NCI-H526 treated with DMSO at 0.1 percent for 48 hours (cell line): ENCODE results near the gene CLEC3A.
"Not testable (repeated sequence)": the region's sequence is repeated elsewhere in the genome, so short reads cannot be mapped to it uniquely, and the experiment has no call there.

Experiments
- DNase-seq: peaks from one replicate; lab custom pipeline; 2025; lab: John Stamatoyannopoulos, UW

The CLEC3A gene, protein sequence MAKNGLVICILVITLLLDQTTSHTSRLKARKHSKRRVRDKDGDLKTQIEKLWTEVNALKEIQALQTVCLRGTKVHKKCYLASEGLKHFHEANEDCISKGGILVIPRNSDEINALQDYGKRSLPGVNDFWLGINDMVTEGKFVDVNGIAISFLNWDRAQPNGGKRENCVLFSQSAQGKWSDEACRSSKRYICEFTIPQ

GRCh38 chr16:78022347-78023060, at the start of gene CLEC3A:
CLEC3A (plus strand) TSS chr16:78022548; CDS start chr16:78022627, 79 bp downstream.
- no peak for DNase-seq

- no peak for DNase-seq
Measured at GRCh38 chr16:77974883-77975282, 47.5 kb upstream of the CLEC3A start.

DNA sequence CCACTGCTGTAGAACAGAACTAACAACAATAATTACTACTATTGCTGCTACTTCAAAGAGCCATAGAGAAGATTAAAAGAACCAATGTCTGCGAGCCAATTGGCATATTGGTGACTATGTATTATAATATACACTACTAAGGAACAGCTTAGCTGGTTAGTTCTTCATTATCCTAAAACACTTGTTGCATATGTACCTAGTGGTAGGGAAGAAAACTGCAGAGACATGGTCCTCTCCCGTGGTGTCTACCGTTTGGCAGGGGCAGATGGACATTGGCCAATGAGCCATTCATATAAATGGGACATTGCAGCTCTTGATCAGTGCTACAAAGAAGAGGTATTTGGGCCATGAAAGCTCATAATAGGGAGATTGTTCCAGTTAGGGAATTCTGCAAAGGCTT, 46.4 kb upstream of the CLEC3A start:
- DNase-seq = no peak

DNA sequence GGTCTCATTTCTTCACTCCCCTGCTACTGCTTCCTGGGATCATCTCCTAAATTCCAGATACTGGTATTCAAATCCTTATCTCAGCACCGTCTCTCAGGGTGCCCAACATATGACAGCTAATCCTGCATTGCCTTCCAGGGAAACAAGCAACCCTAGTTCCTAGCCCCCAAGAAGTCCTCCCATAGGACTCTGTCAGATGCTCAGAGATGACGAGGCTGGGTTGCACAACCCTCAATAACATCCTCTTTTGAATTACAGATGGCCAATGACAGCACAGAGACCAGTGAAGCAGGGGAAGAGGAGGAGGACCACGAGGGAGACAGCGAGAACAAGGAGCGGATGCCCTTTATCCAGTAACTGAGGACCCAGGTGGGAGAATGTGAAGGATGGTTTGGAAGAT, 45.0 kb upstream of the CLEC3A start:
- DNase-seq = no peak

DNA sequence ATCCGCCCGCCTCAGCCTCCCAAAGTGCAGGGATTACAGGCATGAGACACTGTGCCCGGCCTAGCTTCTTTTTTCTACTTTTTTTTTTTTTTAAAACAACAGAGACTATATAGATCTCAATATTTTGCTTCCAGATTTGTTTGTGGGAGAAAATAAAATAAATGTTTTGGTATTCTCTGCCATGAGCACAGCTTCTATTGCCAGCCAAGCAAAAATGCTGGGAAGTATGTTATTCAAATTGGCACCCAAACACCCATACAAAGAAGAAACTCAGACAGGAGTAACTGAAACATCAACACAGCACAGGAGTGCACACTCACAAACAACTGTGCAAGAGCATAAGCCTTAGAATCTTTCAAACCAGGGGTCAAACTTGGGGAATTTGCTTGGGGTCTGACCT, 37.2 kb upstream of the CLEC3A start:
- DNase-seq = no peak

GRCh38 chr16:77986011-77986740, 36.2 kb upstream of the CLEC3A start:
- no peak for DNase-seq

- DNase-seq = peak; percentile 75
Measured at GRCh38 chr16:77987810-77988209, 34.5 kb upstream of the CLEC3A start.

DNA sequence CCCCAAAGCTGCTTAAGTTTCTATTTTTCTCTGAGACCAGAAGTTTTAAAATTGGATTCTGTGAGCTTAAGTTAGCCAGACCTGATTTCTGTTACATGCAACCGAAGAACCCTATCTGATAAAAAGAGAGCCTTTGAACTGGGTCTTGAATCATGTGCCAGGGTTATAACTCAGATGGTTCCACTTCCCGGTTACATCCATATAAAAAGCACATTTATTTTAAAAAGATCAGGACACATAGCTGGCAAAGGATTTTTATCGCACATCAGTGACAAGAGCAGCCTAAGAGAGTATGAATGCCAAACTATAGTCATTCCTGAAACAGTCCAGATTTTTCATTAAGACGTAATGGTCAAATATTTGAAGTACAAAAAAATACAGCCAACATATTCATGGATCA, 32.5 kb upstream of the CLEC3A start:
- DNase-seq = no peak

DNA sequence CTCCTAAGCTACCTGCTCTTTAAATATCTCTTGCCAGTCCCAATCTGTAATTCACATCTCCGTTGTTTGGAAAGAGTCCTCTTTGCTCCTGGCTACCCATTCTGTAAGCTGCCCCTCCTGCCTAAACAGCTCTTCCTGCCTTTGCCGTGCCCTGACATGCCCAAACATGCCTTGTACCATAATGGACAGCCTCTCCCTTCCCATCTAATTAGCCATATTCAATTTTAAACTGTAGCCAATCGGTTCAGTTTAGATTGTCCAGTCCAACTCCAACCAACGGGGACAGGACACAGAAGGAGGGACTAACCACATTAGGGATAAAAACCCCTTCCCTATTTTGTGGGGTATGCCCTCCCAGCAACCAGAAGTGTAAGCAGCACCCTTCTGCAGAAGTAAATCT, 30.6 kb upstream of the CLEC3A start:
- DNase-seq = peak; percentile 5

GRCh38 chr16:77992381-77992780, 30.0 kb upstream of the CLEC3A start:
- not testable (repeated sequence) for DNase-seq

DNA sequence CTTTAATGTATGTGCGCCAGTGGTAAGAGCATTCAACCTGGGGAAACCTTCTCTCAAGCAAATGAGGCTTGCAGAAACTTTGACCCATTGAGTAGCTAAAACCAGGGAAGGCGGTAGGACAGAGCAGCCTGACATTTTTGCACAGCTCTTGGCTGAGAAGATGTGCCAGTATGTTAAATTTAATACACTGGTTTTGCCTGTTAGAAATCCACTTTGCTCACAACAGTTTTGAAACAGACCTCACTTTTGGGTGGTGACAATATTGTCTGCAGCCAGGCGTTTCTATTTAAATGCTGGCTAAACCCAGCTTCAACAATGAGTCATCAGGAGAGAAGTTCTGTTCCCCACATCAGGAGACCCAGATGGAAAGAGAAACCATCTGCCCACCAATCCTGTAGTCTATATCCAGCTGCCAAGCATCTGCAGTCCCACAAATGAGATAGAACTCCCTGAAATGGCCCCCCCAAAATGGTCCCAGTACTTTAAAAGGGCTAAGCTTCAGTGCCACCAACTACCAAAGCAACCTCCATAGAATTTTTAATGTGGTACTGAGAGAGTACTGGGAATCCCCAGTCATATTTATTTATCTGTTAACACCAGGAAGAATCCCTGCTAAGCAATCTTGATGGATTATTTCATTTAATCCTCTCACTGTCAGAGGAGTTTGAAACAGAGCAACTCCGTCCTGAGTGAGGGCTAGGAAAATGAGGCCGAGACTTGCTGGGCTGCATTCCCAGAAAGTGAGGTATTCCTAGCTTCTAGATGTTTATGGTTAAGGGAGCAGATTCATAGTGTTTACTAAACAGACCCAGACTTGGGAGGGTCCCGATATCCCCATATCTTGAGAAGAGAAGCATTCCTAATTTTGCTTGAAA, 29.0 kb upstream of the CLEC3A start:
- no peak for DNase-seq

DNA sequence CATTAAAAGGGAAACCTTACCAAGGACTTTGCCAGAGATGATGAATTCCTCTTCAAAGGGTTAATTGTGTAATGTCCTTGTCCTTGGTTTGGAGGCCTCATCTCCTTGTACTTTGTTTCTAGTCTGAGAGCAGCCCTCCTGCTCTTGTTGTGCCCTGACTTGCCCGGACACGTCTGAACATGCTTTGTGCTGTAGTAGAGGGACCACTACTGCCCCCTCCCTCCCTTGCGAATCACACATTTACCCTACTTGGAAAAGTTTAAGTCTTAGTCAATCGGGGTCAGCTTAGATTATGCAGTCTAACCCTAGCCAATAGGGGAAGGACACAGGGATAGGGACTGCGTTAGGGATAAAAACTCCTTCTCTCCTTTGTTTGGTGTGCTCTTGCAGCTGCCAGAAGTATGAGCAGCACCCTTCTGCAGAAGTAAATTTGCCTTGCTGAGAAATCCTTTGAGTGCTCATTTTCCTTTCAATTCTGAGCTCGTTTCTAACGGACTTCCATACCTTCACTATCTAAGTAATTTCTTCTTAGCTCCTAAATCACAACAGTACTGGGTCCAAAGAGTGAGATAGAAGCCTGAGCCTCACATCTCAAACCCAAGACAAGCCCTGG, 26.4 kb upstream of the CLEC3A start:
- no peak for DNase-seq

DNA sequence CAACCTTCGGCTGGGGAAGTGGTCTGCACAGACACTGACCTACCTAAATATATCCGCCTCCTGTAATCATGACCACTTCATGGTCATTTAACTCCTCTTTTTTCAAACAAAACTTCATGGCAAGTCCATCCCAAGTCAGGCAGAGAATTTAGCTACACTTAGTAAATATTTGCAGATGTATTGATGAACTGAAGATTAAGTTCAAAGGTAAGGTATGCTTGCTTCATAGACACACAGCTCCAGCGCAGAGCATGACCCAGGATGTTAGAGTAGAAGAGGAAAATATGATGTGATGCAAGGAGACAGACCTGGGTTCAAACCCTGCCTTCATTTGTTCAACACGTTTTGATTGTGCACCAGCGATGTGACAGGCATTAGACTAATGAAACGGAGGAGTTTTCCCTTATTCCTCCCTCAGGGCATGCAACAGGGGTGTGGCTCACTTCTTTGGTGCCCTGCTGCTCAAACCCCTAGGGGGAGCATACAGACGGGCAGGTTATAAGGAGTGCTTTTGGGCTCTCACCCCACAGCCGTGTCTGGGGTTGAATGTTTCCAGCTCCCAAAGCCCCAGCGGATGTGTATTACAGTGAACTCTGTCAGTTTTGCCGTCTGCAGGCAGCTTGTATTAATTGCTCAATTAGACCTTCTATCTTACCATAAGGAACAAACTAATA, 23.9 kb upstream of the CLEC3A start:
- no peak for DNase-seq

- DNase-seq = no peak
Measured at GRCh38 chr16:78001451-78002025, 20.8 kb upstream of the CLEC3A start.

GRCh38 chr16:78002915-78003538, 19.3 kb upstream of the CLEC3A start:
- DNase-seq = peak; percentile 61

- DNase-seq = no peak
Measured at GRCh38 chr16:78004517-78004916, 17.8 kb upstream of the CLEC3A start.

DNA sequence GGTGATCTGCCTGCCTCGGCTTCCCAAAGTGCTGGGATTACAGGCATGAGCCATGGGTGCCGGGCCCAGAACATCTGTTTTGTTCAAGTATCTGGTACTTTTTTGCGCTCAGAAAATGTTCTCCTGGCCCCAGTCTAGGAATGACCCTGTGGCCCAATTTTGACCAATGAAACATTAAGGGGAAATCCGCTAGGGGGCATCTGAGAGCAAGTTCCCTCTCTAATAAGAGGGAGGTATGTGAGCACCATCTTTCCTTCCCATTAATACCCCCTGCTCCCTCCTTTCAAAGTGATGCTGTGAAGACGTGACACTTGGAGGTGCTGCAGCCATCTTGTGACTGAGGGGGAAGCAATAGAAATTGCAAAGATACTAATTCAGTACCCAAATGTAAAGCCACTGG, 16.5 kb upstream of the CLEC3A start:
- DNase-seq = no peak

GRCh38 chr16:78007121-78007520, 15.2 kb upstream of the CLEC3A start:
- DNase-seq = no peak

GRCh38 chr16:78024159-78024558, 1.8 kb downstream of the CLEC3A start:
- no peak for DNase-seq

DNA sequence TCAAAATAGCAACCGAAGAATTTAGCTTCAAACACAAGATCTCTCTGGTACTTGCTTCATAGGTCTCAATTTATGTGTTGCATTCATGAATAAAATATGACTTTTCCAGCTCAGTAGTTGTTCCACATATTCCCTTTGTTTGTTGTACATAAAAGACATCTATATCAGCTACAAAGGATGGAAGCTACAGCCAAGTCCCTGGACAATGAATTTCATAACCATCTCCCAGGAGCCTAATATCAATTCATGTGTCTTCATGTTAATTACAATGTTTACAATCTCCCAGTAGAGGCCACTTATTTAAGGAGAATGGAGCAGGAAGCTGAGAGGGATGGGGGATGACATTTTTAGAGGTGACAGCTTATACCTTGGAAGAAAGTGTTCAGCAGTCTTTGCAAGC, 3.3 kb downstream of the CLEC3A start:
- no peak for DNase-seq
